Psoas muscle (tissue), 8 donors: ENCODE results near the gene COL2A1. TPM values are rescaled to one million over a fixed set of nuclear protein-coding genes. Genes with fewer than 3 reads are reported as not detected.

Experiments used
- ATAC-seq, 4 donors: fragments of 200-7000 bp; cut with Tn5 transposase; one replicate each; pipeline ENCODE4 v1.9.1; 2020; ENCODE audit warnings: moderate library complexity in 3 of 4, mild to moderate bottlenecking in 2 of 4
- DNase-seq, 2 donors: peaks; one replicate each; pipeline ENCODE4 v3.0.0-alpha.2; 2020
- H3K27ac ChIP-seq: fragments of 200-600 bp; one replicate; pipeline ENCODE4 v1.8.0; 2022
- H3K27me3 ChIP-seq, 3 donors: fragments of 200-600 bp in 1 of 3; one replicate each; pipeline versions ENCODE4 v1.6.1 to v1.8.0; 2013 to 2022; ENCODE audit warnings: low read length in 2 of 3, mild to moderate bottlenecking in 2 of 3, moderate library complexity in 1 of 3; ENCODE audit not compliant: insufficient read depth in 3 of 3
- H3K36me3 ChIP-seq, 2 donors: fragments of 200-600 bp in 1 of 2; one replicate each; pipeline versions ENCODE4 v1.6.1 to v1.8.0; 2013 to 2022; ENCODE audit warnings: low read depth in 1 of 2, mild to moderate bottlenecking in 1 of 2, moderate library complexity in 1 of 2; ENCODE audit not compliant: insufficient read depth in 1 of 2
- H3K4me1 ChIP-seq: fragments of 200-600 bp; one replicate; pipeline ENCODE4 v1.8.0; 2022
- H3K4me3 ChIP-seq: fragments of 200-600 bp; one replicate; pipeline ENCODE4 v1.8.0; 2022; ENCODE audit warnings: mild to moderate bottlenecking
- H3K9me3 ChIP-seq: fragments of 200-600 bp; one replicate; pipeline ENCODE4 v1.8.0; 2022
- WGBS, 3 donors: extraction: QIAGEN DNeasy Blood & Tissue Kit; methylation state at CpG; one replicate each; pipeline versions ENCODE4 v1.1.6 to v1.1.7; 2013; 5-methylcytosine and 5-hydroxymethylcytosine counted together
- intact Hi-C, 2 donors: fragments of 100-400 bp; cut with DNase I; formaldehyde crosslinking; loops; one replicate each; pipeline versions ENCODE4 v1.11.0 to v1.14.2; 2022
- polyA plus RNA-seq, 3 donors: library from polyadenylated mRNA; stranded (reverse); fragments of 200-250 nt; gene quantifications; one replicate each; pipeline ENCODE4 v1.2.3, GENCODE V29; 2013
- total RNA-seq, 4 donors: library from RNA; stranded (reverse); fragmentation: NEBNext Ultra II Directional in 2 of 4; extraction: Animal tissue kit (Norgen Biotek cat#: 25700) in 2 of 4; gene quantifications; one replicate each; pipeline versions ENCODE4 v1.2.1 to v1.2.4, GENCODE V29; 2021 to 2023
- TF ChIP-seq, protein P1 (sequence below): fragments of 200-600 bp; IDR thresholded peaks from one replicate; pipeline ENCODE4 v1.8.0; 2022; ENCODE audit warnings: antibody characterized with exemption
- donor health status: healthy with polysubstance abuse.
- donor health status: DM: no; HTN: no; CAD: no; lungs with moderate emphysema.
- donor health status: Bipolar disorder and iron deficiency.
- donor health status: healthy.
- donor health status: DM: yes; HTN: yes; CAD: no.
- donor health status: DM: no; HTN: no; CAD: no.
- donor health status: DM: no; HTN: no; CAD: no.
- donor health status: DM: yes; HTN: yes; CAD: no.

Gene COL2A1
- total and polyA plus RNA-seq, 7 donors, result 0.06 to 0.41 (median 0.07) TPM; not detected in 4

DNA sequence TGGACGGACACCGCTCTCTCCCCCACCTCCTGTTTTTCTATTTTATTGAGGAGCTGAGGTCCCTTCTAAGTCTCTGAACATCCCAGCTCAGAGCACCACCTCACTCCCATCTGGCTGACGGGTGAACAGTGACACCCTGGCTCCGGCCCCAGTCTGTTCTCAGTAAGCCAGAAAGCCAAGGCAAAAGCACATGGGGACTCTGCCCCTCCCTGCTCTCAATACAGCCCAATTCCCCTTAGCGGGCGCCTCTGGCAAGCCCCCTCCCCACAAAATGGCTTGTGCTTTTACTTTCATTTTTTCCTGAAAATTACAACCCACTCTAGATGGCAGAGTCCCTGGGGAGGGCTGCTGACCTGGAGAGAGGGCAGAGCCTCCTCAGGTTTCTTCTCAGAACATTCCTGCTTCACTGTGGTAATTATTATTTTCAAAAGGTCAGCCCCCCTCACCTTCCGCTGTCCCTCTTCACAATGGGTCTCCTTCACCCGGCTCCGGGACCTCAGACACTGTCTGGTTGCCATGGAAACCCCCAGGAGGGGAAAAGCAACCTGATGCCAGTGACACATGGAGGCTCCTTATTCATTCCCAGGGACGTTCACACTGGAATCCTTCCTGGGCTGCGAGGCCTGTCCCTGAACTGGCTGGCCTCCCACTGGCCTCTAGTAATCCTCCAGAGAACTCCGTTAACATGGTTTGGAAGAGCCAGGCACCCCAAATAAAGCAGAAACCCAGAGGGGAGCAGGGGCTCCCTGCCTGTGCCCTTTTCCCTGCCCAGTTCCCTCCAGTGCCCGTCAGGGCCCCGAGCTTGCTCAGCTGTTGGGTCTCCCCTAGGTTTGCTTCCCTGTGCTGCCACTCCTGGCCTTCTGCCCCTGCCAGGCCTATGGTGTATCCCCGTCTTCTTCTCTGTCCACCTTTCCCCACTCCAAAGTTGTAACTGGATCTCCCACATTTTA is 15.9 kb downstream of the COL2A1 start:
- 22 to 44% (median 28%) methylated on average over 13 to 15 of the region's 15 CpGs for WGBS, 3 donors
- Histone ChIP-seq H3K27ac (no peak overlapping the region), H3K36me3 (no peaks in the 10 kb centered on the region), H3K4me1 (peaks cover 14% of the 10 kb centered on the region), H3K9me3 (no peaks in the 10 kb centered on the region), H3K4me3 (peak overlapping the region; percentile 33), H3K27me3 (no peaks in the 10 kb centered on the region)
- TF ChIP-seq, protein P1, sequence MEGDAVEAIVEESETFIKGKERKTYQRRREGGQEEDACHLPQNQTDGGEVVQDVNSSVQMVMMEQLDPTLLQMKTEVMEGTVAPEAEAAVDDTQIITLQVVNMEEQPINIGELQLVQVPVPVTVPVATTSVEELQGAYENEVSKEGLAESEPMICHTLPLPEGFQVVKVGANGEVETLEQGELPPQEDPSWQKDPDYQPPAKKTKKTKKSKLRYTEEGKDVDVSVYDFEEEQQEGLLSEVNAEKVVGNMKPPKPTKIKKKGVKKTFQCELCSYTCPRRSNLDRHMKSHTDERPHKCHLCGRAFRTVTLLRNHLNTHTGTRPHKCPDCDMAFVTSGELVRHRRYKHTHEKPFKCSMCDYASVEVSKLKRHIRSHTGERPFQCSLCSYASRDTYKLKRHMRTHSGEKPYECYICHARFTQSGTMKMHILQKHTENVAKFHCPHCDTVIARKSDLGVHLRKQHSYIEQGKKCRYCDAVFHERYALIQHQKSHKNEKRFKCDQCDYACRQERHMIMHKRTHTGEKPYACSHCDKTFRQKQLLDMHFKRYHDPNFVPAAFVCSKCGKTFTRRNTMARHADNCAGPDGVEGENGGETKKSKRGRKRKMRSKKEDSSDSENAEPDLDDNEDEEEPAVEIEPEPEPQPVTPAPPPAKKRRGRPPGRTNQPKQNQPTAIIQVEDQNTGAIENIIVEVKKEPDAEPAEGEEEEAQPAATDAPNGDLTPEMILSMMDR, result no peak
- peak; percentile 36 to 87 (median 69) for ATAC-seq
- DNase-seq, result no peak
- intact Hi-C loops, result no loop called here

DNA sequence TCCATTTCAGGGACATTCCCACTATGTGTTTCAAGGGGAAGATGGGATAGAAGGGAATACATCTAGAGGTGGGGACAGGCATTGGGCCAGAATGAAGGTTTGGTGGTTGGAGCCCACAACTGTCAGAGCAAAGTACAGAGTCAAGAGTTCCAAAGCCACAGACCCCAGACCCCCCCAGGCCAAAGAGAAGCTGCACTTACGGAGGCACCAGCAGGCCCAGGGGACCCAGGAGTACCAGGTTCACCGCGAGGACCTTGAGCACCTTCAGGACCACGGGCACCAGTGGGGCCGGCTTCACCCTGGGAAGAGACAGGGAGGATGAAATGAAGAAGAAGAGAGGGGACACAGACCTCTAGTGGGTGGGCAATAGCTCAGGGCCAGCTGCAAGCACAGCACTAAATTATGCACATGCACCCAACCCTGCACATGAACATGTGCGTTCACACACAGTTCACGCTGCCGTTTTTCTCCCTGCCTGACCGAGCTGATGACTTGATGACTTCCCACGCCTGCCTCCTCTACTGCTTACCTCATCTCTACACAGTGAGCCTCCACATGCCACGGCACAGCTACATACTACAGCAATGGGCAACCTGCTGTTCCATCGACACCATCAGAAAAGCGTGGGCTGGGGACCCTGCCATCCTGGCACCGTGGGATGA is 16.7 kb downstream of the COL2A1 start:
- Histone ChIP-seq H3K27ac (no peak overlapping the region), H3K27me3 (no peaks in the 10 kb centered on the region), H3K4me3 (no peak overlapping the region), H3K9me3 (no peaks in the 10 kb centered on the region), H3K4me1 (peaks cover 14% of the 10 kb centered on the region), H3K36me3 (no peaks in the 10 kb centered on the region)
- ATAC-seq (peak in 3 of 4 donors; percentile 21 to 29 (median 26)), DNase-seq (no peak)
- intact Hi-C loops, result no loop called here
- TF ChIP-seq, protein P1, result no peak
- WGBS, 3 donors, result 65 to 81% (median 73%) methylated on average over 14 of the region's 14 CpGs

DNA sequence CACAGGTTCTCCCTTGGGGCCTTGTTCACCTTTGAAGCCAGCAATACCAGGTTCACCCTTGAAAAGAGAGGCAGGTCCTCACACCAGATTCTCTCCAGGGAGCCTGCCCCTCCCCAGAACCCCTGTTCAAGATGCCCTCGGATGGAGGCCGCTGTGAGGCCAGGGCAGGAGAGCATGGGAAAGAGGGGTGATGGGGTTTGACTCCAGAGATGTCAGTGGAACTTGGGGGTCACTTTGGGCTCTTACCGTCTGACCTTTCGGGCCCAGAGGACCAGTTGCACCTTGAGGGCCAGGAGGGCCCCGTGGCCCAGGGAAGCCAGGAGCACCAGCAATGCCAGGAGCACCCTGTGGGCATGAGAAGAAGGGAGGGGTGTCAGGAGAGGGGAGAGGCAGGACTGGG is 17.4 kb downstream of the COL2A1 start:
- no peak overlapping the region for H3K4me3 ChIP-seq
- TF ChIP-seq, protein P1, result no peak
- no peaks in the 10 kb centered on the region for H3K27me3 ChIP-seq
- DNase-seq, result no peak
- no peaks in the 10 kb centered on the region for H3K9me3 ChIP-seq
- WGBS, 3 donors, result 95 to 99% (median 97%) methylated on average over 5 of the region's 5 CpGs
- H3K36me3 ChIP-seq, result no peaks in the 10 kb centered on the region
- ATAC-seq, result no peak
- no peak overlapping the region for H3K27ac ChIP-seq
- H3K4me1 ChIP-seq, result peaks cover 14% of the 10 kb centered on the region
- intact Hi-C loops, result no loop called here

DNA sequence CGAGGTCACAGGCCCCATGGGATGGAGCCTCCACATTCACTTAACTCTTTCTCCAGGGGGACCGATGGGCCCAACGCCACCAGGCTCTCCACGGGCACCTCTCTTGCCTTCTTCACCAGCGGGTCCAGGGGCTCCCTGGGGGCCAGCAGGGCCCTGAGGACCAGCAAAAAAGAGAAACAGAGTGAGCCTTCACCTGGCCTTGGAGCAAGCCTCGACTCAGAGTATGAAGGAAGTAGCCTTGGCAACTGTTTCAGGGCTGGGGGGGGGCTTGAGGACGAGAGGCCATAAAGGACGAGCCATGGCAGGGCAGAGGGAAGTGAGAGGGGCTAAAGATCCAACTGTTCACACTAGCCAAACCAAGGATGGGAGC is 18.0 kb downstream of the COL2A1 start:
- no peak for ATAC-seq
- WGBS, 3 donors, result 81 to 90% (median 83%) methylated on average over 8 of the region's 8 CpGs
- intact Hi-C loops, result no loop called here

More for the DNA sequence above, 18.0 kb downstream of the COL2A1 start:
- H3K4me1 ChIP-seq, result peaks cover 14% of the 10 kb centered on the region
- no peaks in the 10 kb centered on the region for H3K9me3 ChIP-seq
- no peaks in the 10 kb centered on the region for H3K36me3 ChIP-seq
- no peak for DNase-seq
- no peak overlapping the region for H3K27ac ChIP-seq
- TF ChIP-seq, protein P1, result no peak
- H3K27me3 ChIP-seq, result no peaks in the 10 kb centered on the region
- no peak overlapping the region for H3K4me3 ChIP-seq
